Fibroblast of the conjunctiva (primary cell): ENCODE data around the gene DPPA4.
"Not testable (repeated sequence)": the region's sequence is repeated elsewhere in the genome, so short reads cannot be mapped to it uniquely, and the experiment has no call there.

Experiments
- DNase-seq: peaks from one replicate; pipeline ENCODE4 v3.0.0-alpha.2; 2010; ENCODE audit warnings: low read depth

DPPA4 gene, protein sequence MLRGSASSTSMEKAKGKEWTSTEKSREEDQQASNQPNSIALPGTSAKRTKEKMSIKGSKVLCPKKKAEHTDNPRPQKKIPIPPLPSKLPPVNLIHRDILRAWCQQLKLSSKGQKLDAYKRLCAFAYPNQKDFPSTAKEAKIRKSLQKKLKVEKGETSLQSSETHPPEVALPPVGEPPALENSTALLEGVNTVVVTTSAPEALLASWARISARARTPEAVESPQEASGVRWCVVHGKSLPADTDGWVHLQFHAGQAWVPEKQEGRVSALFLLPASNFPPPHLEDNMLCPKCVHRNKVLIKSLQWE

GRCh38 chr3:109337393-109337792, at the start of gene DPPA4:
DPPA4 (minus strand) TSS chr3:109337546; CDS start chr3:109337517, 29 bp downstream.
- no peak for DNase-seq

- DNase-seq = no peak
Observed at GRCh38 chr3:109385442-109386318, 48.3 kb upstream of the DPPA4 start.

GRCh38 chr3:109384164-109384563, 46.8 kb upstream of the DPPA4 start:
- DNase-seq = no peak

DNA sequence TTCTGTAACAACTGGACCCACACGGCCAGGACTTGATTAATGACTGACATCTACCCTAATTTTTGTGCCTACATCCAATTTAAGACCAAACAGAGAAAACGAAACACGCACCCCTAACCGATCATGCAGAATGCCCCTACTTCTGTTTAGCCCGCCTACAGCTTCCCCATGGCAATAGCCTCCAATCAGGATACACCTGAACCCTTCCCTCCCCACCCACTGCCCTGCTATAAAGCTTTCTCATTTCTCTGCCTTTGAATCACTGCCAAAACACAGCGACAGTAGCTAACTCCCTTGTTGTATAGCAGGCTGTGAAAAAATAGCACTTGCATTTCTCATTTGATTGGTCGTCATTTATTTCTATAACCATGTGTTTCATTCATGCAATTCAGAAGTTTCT, 45.2 kb upstream of the DPPA4 start:
- no peak for DNase-seq

DNA sequence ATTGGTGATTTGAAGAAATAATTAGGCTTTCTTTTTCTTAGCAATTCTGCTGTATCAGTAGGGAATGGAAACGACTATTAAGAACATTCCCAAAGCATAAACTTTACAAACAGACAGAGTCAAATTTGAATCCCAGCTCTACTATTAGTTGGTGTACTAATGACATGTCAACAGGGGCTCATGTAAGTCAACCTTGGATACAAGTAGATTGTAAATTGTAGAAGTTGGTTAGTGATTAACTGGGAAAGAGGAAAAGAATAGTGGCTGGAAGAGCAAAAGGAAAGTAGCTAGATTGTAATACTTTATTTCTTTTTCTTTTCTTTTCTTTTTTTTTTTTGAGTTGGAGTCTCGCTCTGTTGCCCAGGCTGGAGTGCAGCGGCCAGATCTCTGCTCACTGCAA, 38.6 kb upstream of the DPPA4 start:
- DNase-seq = no peak

- DNase-seq = not testable (repeated sequence)
Observed at GRCh38 chr3:109374434-109374833, 37.1 kb upstream of the DPPA4 start.

- no peak for DNase-seq
Observed at GRCh38 chr3:109373933-109374332, 36.6 kb upstream of the DPPA4 start.

DNA sequence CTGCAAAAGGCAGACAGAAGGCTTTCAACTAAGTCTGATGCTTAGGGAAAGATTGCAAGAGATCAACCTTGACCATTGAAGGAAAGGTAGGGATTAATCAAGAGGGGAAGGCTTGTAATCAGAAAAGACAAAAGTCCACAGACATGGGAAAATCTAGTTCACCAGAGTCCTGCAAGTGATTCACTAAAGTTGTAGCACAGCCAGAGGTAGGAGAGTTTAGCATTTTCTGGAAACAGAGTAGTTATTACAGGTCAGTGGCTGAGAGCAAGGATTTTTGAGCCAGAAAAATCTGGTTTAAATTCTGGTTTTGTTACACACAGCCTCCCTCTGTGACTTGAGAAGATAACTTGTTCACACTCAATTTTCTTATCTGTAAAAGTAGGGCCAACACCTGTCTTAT, 35.3 kb upstream of the DPPA4 start:
- no peak for DNase-seq

DNA sequence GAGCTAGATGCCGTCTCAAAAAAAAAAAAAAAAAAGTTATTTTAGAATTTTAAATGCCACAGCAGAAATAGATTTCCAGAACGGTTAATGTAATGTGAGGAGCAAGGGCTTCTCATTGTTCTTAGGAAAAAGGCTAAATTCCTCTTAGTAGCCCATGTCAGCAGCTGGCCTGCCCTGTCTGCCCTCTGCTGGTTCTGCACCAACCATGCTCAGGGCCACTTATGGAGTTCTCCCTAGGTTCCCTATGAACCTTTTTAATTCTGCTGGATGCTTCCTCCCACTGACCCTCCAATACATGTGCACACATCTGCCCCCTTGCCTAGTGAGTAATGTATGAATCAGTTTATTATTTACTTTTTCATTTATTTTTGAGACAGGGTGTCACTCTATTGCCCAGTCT, 32.2 kb upstream of the DPPA4 start:
- no peak for DNase-seq

- DNase-seq = no peak
Observed at GRCh38 chr3:109364088-109364487, 26.7 kb upstream of the DPPA4 start.

- DNase-seq = peak; percentile 29
Observed at GRCh38 chr3:109363634-109364033, 26.3 kb upstream of the DPPA4 start.

GRCh38 chr3:109362823-109363222, 25.5 kb upstream of the DPPA4 start:
- DNase-seq = no peak

DNA sequence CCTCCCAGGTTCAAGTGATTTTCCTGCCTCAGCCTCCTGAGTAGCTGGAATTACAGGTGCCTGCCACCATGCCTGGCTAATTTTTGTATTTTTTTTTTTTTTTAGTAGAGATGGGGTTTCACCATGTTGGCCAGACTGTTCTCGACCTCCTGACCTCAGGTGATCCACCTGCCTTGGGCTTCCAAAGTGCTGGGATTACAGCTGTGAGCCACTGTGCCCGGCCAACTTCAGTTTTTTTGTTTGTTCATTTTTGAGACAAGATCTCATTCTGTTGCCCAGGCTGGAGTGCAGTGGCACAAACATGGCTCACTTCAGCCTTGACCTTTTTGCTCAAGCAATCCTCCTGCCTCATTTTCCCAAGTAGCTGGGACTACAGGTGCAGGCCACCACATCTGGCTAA, 21.5 kb upstream of the DPPA4 start:
- DNase-seq = not testable (repeated sequence)

GRCh38 chr3:109356442-109357155, 19.3 kb upstream of the DPPA4 start:
- no peak for DNase-seq

DNA sequence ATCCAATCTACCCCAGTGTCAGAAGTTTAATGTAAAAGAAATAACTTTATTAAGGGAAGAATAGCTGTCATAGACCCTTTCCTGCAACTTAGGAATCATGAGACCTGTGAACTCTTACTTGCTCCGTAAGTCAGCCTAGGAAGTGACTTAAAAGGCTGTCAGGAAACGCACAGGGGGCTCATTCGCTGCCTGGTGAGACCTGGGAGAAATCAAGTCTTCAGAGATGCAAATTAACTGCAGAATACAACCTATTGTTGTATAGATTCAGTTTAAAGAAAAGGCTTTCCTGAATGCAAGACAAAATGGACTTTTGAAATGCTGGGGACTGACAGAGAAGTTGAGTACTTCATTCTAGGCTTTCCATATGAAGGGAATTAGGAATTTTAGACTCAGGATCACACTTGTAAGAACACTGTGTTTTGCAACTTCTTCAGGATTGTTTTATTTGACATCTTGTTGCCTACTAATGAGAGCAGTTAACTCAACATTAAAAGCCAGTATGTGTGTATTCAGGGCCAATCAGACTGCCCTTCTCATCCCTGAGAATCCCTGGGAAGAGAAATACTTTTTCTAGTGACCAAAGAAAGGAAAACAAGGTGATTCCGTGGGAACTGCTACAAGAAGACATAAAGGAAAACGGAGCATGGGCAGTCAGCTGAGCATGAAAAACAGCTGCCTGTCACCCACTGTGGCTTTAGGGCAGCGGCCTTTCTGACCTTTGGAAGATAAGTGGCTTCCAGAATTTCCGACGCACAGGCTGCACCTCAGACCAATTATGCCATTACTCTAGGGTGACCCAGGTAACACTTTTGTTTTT, 18.5 kb upstream of the DPPA4 start:
- no peak for DNase-seq

GRCh38 chr3:109353057-109353456, 15.7 kb upstream of the DPPA4 start:
- DNase-seq = peak; percentile 67

DNA sequence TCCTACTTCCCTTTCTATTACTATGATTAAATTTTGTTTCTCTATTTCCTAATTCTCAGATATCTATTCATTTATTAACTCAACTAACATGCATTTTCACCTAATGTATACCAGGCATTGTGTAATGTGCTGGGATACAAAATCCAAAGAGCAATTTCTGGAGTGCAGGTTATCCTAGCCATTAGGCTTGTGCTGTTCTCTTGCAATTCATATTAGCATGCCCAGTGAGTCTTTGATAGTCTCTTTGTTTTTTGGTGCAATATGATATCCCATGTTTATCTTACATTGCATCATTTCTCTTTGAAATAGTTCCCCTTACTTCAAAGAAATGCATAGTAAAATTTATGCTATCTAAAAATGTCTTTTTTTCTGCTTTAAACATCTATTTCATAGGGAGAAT, 13.9 kb upstream of the DPPA4 start:
- DNase-seq = no peak

DNA sequence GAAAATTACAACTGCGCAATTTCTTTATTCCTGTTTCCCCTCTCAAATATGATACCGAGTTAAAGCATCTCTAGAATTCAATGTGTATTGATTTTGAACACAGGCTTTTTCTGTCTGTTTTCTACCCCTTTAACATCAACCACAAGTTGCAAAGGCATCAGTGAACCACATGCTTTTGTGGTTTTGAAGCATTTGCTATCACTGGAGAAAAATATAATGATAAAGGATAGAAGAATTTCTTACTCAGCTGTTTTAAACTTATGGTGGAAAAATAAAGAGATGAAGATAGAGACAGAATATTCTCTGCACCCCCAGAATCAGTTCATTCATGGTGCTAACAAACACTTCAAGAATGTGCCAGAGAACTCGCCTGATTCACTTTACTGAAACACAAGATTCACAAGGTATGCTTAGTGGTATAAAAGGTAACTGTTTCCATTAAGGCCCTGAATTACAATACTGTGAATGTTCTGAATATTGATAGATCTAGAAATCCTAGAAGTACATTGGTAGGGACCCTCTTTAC, 9.5 kb upstream of the DPPA4 start:
- no peak for DNase-seq

GRCh38 chr3:109346099-109346498, 8.8 kb upstream of the DPPA4 start:
- DNase-seq = no peak

- DNase-seq = no peak
Observed at GRCh38 chr3:109339714-109340648, 2.6 kb upstream of the DPPA4 start.
